Neutrophil (primary cell): ENCODE measurements around the gene MCTP1.

Experiments
- H3K27ac ChIP-seq: fragments of 200-600 bp; sonication (generic); 2 replicates; pipeline ENCODE4 v1.5.1; 2016; ENCODE audit warnings: mild to moderate bottlenecking, moderate library complexity
- H3K27me3 ChIP-seq: fragments of 200-600 bp; sonication (generic); 2 replicates; pipeline ENCODE4 v1.6.0; 2016; ENCODE audit warnings: mild to moderate bottlenecking
- H3K36me3 ChIP-seq: fragments of 200-600 bp; sonication (generic); 2 replicates; pipeline ENCODE4 v1.5.1; 2017
- H3K4me1 ChIP-seq, 2 experiments: fragments of 200-600 bp in 1 of 2; sonication (generic) in 1 of 2; 1 replicate in 1 of 2; 2 replicates in 1 of 2; pipeline versions ENCODE4 v1.5.1 to v1.6.1; 2013 to 2016; ENCODE audit warnings: low read depth in 1 of 2, low read length in 1 of 2, mild to moderate bottlenecking in 1 of 2, moderate library complexity in 1 of 2; ENCODE audit not compliant: control insufficient read depth in 1 of 2, insufficient read depth in 1 of 2
- H3K4me3 ChIP-seq, 2 experiments: fragments of 200-600 bp in 1 of 2; sonication (generic) in 1 of 2; 1 replicate in 1 of 2; 2 replicates in 1 of 2; pipeline ENCODE4 v1.5.1; 2013 to 2016; ENCODE audit warnings: low read depth in 1 of 2, low read length in 1 of 2, mild to moderate bottlenecking in 1 of 2, moderate library complexity in 1 of 2
- H3K9me3 ChIP-seq: fragments of 200-600 bp; sonication (generic); 2 replicates; pipeline ENCODE4 v1.5.1; 2016
- TF ChIP-seq, protein P1 (sequence below): fragments of 200-600 bp; sonication (generic); IDR thresholded peaks from 2 replicates; pipeline ENCODE4 v1.5.1; 2016; ENCODE audit warnings: antibody characterized with exemption

MCTP1 gene

DNA sequence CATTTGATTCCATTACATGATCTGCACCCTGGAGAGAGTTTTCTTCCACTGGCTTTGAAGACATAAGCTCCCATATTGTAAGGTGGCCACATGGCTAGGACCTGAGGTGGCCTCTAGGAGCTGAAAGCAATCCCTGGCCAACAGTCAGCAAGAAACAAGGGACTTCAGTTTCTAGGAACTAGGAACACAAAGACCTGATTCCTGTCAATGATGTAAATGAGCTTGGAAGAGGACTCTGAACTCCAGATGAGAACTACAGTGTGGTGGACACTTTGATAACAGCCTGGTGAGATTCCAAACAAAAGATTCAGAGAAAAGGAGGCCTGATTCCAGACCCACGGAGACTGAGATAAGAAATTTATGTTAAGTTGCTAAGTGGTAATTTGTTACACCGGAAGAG is 129.0 kb downstream of the MCTP1 start:
- TF ChIP-seq, protein P1, sequence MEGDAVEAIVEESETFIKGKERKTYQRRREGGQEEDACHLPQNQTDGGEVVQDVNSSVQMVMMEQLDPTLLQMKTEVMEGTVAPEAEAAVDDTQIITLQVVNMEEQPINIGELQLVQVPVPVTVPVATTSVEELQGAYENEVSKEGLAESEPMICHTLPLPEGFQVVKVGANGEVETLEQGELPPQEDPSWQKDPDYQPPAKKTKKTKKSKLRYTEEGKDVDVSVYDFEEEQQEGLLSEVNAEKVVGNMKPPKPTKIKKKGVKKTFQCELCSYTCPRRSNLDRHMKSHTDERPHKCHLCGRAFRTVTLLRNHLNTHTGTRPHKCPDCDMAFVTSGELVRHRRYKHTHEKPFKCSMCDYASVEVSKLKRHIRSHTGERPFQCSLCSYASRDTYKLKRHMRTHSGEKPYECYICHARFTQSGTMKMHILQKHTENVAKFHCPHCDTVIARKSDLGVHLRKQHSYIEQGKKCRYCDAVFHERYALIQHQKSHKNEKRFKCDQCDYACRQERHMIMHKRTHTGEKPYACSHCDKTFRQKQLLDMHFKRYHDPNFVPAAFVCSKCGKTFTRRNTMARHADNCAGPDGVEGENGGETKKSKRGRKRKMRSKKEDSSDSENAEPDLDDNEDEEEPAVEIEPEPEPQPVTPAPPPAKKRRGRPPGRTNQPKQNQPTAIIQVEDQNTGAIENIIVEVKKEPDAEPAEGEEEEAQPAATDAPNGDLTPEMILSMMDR: no peak
- Histone ChIP-seq H3K4me1 (no peaks in the 10 kb centered on the region), H3K4me3 (no peak overlapping the region), H3K27me3 (no peaks in the 10 kb centered on the region), H3K36me3 (no peaks in the 10 kb centered on the region), H3K9me3 (no peaks in the 10 kb centered on the region), H3K27ac (no peak overlapping the region)

DNA sequence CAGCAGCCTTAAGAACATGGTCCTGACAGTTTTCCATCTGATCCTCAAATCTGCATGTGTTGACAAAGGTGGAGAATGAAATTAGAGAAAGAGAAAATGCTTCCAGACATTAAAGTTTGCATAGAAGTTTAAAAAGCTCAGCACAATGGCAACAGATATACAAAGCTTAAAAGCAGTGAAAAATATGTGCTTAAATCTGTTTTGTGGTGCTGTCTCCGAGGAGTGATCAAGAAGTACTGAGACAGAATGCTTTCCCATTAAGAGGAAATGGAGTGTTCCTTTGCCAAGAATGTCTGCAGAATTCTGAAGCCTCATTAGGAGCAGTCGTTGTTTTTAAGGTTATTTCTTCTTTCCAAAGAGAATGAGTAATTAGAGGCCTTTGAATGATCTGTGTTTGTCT is 131.4 kb downstream of the MCTP1 start:
- TF ChIP-seq, protein P1: no peak
- Histone ChIP-seq H3K27ac (no peak overlapping the region), H3K36me3 (no peaks in the 10 kb centered on the region), H3K27me3 (no peaks in the 10 kb centered on the region), H3K4me1 (no peaks in the 10 kb centered on the region), H3K9me3 (no peaks in the 10 kb centered on the region), H3K4me3 (no peak overlapping the region)

DNA sequence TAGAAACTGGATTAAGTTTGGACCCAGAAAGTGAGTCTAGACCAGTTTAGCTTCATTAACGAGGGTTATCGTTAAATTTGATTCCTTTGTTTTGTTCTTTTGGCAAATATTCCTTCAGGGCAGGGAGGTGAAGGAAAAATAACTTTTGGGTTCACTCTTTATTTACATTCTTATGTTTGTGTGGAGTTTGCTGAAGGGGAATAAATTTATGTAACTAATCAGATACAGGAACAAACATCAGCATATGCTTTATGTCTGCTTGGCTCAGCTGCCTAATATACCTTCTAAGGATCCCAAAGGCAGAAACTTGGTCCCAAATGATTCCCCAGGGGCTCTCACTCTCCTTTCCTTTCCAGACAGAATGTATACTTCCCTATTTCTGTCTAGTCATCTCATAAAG is 132.4 kb downstream of the MCTP1 start:
- H3K27me3 ChIP-seq: no peaks in the 10 kb centered on the region
- no peaks in the 10 kb centered on the region for H3K4me1 ChIP-seq
- TF ChIP-seq, protein P1: no peak
- no peak overlapping the region for H3K4me3 ChIP-seq
- no peak overlapping the region for H3K27ac ChIP-seq
- no peaks in the 10 kb centered on the region for H3K36me3 ChIP-seq
- H3K9me3 ChIP-seq: no peaks in the 10 kb centered on the region

DNA sequence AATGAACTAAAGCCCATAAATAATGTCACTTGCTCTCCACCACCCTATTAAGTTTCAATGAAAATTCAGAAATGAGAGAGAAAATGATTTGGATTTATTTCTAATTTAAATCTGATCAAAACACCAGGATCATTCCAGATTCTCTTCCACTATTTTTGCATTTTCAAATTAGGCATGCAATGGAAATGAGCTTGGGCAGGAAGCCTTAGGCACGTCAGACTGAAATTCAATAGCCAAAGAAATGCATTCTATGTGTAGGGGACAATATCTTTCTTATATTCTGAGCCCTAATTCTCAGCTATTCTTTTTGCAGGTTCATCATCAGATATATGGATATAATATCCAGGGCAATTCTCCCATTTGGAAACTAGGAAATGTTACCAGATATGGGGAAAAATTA is 132.8 kb downstream of the MCTP1 start:
- Histone ChIP-seq H3K36me3 (no peaks in the 10 kb centered on the region), H3K27ac (no peak overlapping the region), H3K27me3 (no peaks in the 10 kb centered on the region), H3K9me3 (no peaks in the 10 kb centered on the region), H3K4me3 (no peak overlapping the region), H3K4me1 (no peaks in the 10 kb centered on the region)
- TF ChIP-seq, protein P1: no peak

DNA sequence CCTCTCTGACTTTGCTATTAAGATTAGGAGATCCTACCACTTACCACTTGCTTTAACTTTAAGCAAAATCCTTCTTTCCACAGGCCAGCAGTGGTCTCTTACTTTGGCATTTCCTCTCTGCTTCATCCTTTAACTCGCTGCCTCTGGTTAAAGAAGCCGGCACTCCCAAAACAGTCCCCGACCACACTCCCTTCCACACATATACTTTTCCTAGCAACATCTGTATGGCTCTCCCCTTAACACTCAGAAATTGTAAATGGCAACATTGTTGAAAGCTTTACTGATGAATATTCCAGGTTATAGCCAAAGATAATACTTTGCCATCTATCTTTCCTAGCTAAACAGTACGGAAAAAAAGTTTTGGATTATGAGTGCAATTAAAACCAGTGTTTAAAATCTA is 133.2 kb downstream of the MCTP1 start:
- TF ChIP-seq, protein P1: no peak
- Histone ChIP-seq H3K27ac (no peak overlapping the region), H3K9me3 (no peaks in the 10 kb centered on the region), H3K4me1 (no peaks in the 10 kb centered on the region), H3K36me3 (no peaks in the 10 kb centered on the region), H3K4me3 (no peak overlapping the region), H3K27me3 (no peaks in the 10 kb centered on the region)

DNA sequence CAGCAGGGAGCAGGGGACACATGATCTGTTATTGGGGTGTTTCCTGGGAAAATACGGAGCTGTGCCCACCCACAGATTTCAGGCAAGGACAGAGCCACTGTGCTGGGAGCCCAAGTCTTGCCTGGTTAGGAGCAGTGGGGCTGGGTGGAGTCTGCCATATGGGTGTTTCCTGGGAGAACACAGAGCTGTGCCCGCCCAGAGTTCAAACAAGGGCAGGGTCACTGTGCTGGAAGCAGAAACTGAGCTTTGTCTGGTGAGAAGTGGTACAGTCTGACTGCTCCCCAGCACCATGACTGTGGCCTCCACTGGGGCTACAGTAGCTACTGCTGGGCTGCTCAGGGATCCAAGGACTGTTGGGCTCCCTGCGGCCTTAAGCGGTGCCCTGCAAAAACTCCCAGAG is 135.5 kb downstream of the MCTP1 start:
- H3K27me3 ChIP-seq: no peaks in the 10 kb centered on the region
- H3K4me3 ChIP-seq: no peak overlapping the region
- H3K4me1 ChIP-seq: no peaks in the 10 kb centered on the region
- H3K36me3 ChIP-seq: no peaks in the 10 kb centered on the region
- H3K9me3 ChIP-seq: no peaks in the 10 kb centered on the region
- TF ChIP-seq, protein P1: no peak
- H3K27ac ChIP-seq: no peak overlapping the region
